A673 (cell line): Measurements from ENCODE around the gene SLC30A2. TPM values are rescaled to one million over a fixed set of nuclear protein-coding genes. Genes with fewer than 3 reads are reported as not detected.

ENCODE experiments used
- BruUV-seq: library from RNA; stranded (reverse); fragments of 400-500 nt; replicated peaks from 2 replicates; lab custom pipeline; 2021; lab: Mats Ljungman, UMichigan
- CTCF ChIA-PET: fragments of 300-600 bp; sonication (Branson Sonifier 250); formaldehyde crosslinking; loops from one replicate; lab custom pipeline; 2022; ENCODE audit warnings: antibody characterized with exemption; lab: Charles Lee
- POLR2A ChIA-PET: fragments of 300-600 bp; sonication (Branson Sonifier 250); formaldehyde crosslinking; loops from one replicate; lab custom pipeline; 2022; ENCODE audit warnings: antibody characterized with exemption; ENCODE audit not compliant: low non-redundant PET; lab: Charles Lee
- DNase-seq: peaks from one replicate; pipeline ENCODE4 v3.0.0-alpha.2; 2015; ENCODE audit warnings: low spot score
- H3K27ac ChIP-seq: fragments of 200-600 bp; sonication (generic); 2 replicates; pipeline ENCODE4 v1.5.1; 2016; ENCODE audit warnings: mixed run types, low read depth, mild to moderate bottlenecking, mixed read lengths, antibody characterized with exemption, low read length; ENCODE audit not compliant: poor library complexity, severe bottlenecking
- H3K27me3 ChIP-seq: fragments of 200-600 bp; sonication (generic); replicated peaks from 2 replicates; pipeline ENCODE4 v1.6.1; 2017; ENCODE audit warnings: mixed run types, low read depth, mild to moderate bottlenecking, mixed read lengths, antibody characterized with exemption, low read length; ENCODE audit not compliant: insufficient read depth, poor library complexity
- H3K36me3 ChIP-seq: fragments of 200-600 bp; sonication (generic); 2 replicates; pipeline ENCODE4 v1.6.1; 2016; ENCODE audit warnings: mixed run types, mild to moderate bottlenecking, mixed read lengths, antibody characterized with exemption, low read length; ENCODE audit not compliant: insufficient read depth, poor library complexity, severe bottlenecking
- H3K4me1 ChIP-seq: fragments of 200-600 bp; sonication (generic); 2 replicates; pipeline ENCODE4 v1.6.1; 2017; ENCODE audit warnings: mixed run types, mild to moderate bottlenecking, mixed read lengths, antibody characterized with exemption, low read length; ENCODE audit not compliant: insufficient read depth, poor library complexity, severe bottlenecking
- H3K4me3 ChIP-seq: fragments of 200-600 bp; sonication (generic); 2 replicates; pipeline ENCODE4 v1.5.1; 2016; ENCODE audit warnings: low read depth, mixed run types, mild to moderate bottlenecking, mixed read lengths, low read length; ENCODE audit not compliant: poor library complexity, severe bottlenecking
- H3K9me3 ChIP-seq: fragments of 200-600 bp; sonication (generic); 2 replicates; pipeline ENCODE4 v1.6.1; 2016; ENCODE audit warnings: mixed run types, low read depth, mild to moderate bottlenecking, mixed read lengths, antibody characterized with exemption, low read length; ENCODE audit not compliant: poor library complexity, severe bottlenecking
- EZH2 ChIP-seq: fragments of 200-600 bp; sonication (generic); IDR thresholded peaks from 2 replicates; pipeline ENCODE4 v1.6.1; 2017; ENCODE audit warnings: borderline replicate concordance, low read depth, mild to moderate bottlenecking, mixed read lengths, antibody characterized with exemption, low read length; ENCODE audit not compliant: poor library complexity, severe bottlenecking
- intact Hi-C: fragments of 100-400 bp; cut with micrococcal nuclease; formaldehyde crosslinking; loops from one replicate; pipeline ENCODE4 v1.10.0; 2022; ENCODE audit not compliant: unreplicated experiment
- total RNA-seq: library from RNA; stranded (reverse); gene quantifications from 2 replicates; pipeline ENCODE4 v1.2.3, GENCODE V29; 2021
- TF ChIP-seq, protein P1 (sequence below): fragments of 300-800, 200-600 bp; sonication (generic); conservative IDR thresholded peaks from 2 replicates; pipeline ENCODE4 v1.5.1; 2017; ENCODE audit warnings: low read depth, mild to moderate bottlenecking, antibody characterized with exemption, low read length, moderate library complexity, mixed read lengths

SLC30A2 gene
- total RNA-seq, 1 experiment from 2014 or later, result not detected

DNA sequence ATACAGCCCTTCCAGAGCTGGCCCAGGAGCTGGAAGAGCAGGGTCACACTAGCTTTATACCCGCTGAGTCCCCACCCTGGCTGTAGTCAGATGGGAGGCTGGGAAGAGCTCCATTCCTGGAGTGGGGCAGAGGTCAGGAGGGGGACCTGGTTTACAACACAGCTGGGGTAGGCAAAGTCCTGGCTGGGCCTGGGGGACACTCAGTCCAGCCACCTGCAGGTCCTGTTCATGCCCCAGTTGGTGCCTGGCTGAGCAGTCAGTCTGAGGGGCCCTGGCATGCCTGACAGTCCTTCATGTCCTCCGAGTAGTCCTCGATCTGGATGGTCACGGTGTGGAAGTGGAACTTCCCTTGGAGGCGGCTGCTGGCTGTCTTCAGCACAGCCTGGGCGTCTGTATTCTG, 7.0 kb downstream of the SLC30A2 start:
- no peak for DNase-seq
- CTCF ChIA-PET, result no interaction called here
- H3K27ac ChIP-seq, result no peak overlapping the region
- TF ChIP-seq EZH2, result no peak
- TF ChIP-seq, protein P1, sequence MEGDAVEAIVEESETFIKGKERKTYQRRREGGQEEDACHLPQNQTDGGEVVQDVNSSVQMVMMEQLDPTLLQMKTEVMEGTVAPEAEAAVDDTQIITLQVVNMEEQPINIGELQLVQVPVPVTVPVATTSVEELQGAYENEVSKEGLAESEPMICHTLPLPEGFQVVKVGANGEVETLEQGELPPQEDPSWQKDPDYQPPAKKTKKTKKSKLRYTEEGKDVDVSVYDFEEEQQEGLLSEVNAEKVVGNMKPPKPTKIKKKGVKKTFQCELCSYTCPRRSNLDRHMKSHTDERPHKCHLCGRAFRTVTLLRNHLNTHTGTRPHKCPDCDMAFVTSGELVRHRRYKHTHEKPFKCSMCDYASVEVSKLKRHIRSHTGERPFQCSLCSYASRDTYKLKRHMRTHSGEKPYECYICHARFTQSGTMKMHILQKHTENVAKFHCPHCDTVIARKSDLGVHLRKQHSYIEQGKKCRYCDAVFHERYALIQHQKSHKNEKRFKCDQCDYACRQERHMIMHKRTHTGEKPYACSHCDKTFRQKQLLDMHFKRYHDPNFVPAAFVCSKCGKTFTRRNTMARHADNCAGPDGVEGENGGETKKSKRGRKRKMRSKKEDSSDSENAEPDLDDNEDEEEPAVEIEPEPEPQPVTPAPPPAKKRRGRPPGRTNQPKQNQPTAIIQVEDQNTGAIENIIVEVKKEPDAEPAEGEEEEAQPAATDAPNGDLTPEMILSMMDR, result no peak
- H3K9me3 ChIP-seq, result no peaks in the 10 kb centered on the region
- BruUV-seq, result no TSS peak
- peaks cover 5% of the 10 kb centered on the region for H3K4me1 ChIP-seq
- intact Hi-C loops, result loop anchor here (5.0 kb wide), 1 partner anchor 108 kb away; no protein-coding TSS in a partner anchor
- H3K36me3 ChIP-seq, result no peaks in the 10 kb centered on the region
- no peak overlapping the region for H3K4me3 ChIP-seq
- peaks cover 18% of the 10 kb centered on the region for H3K27me3 ChIP-seq
- POLR2A ChIA-PET, result no interaction called here

DNA sequence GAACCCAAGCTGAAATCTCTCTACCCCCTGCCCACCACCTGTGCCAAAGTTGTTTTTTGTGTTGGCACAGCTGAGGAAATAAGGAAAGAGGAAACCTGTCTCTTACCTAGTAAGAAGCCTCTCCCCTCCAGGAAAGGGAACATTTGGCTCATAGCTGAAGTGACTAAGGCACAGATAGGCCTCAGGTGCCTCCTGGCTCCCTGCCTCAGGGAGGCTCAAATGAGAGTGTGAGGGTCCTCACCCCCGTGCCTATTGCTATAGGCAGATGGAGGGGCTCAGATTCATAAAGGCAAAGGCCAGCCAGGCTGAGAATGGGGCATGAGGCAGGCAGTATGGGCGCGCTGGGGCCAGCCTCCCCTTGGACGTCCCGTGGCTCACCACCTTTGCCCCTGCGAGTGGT, 7.4 kb downstream of the SLC30A2 start:
- TF ChIP-seq EZH2, result no peak
- TF ChIP-seq, protein P1, result no peak
- BruUV-seq, result no TSS peak
- Histone ChIP-seq H3K27me3 (peaks cover 14% of the 10 kb centered on the region), H3K27ac (no peak overlapping the region), H3K9me3 (no peaks in the 10 kb centered on the region), H3K4me1 (peaks cover 5% of the 10 kb centered on the region), H3K36me3 (no peaks in the 10 kb centered on the region), H3K4me3 (no peak overlapping the region)
- intact Hi-C loops, result loop anchor here (5.0 kb wide), 1 partner anchor 109 kb away; no protein-coding TSS in a partner anchor
- ChIA-PET CTCF (interaction anchor here (0.6 kb wide), 1 partner anchor 146 kb away, joined by 6 read pairs; no protein-coding TSS in a partner anchor), POLR2A (no interaction called here)
- no peak for DNase-seq

DNA sequence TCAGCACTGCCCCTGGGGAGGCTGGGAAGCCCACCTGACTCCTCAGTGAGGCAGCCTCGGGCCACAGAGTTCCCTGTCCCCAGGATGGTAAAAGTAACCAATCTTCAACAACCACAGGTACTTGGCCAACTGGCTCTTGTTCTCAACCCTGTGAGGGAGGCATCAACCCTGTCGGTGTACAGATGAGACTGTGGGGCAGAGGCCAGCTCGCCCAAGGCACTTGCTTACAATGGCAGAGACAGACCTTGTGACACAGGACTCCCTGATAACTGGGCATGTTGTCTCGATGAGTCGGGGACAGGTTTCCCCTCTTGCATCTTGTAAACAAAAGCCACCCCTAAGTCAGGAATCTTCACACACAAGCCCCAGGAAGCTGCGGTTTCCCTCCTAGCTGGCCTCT, 8.0 kb downstream of the SLC30A2 start:
- Histone ChIP-seq H3K27me3 (peaks cover 8% of the 10 kb centered on the region), H3K9me3 (no peaks in the 10 kb centered on the region), H3K4me3 (no peak overlapping the region), H3K36me3 (no peaks in the 10 kb centered on the region), H3K4me1 (peaks cover 5% of the 10 kb centered on the region), H3K27ac (no peak overlapping the region)
- no peak for DNase-seq
- CTCF ChIA-PET, result interaction anchor here (0.5 to 0.6 kb wide), 2 partner anchors 145 to 223 kb away, joined by 3 to 6 read pairs; no protein-coding TSS in a partner anchor
- POLR2A ChIA-PET, result no interaction called here
- intact Hi-C loops, result loop anchor here (5.0 kb wide), 1 partner anchor 109 kb away; no protein-coding TSS in a partner anchor
- no peak for TF ChIP-seq EZH2
- TF ChIP-seq, protein P1, result no peak
- no TSS peak for BruUV-seq
